Naive B cell (primary cell): ENCODE data around the gene GPR55. TPM values are rescaled to one million over a fixed set of nuclear protein-coding genes. Genes with fewer than 3 reads are reported as not detected.

Source experiments
- ATAC-seq, 2 donors: fragments of 150-1000 bp; cut with Tn5 transposase; 2 replicates each; pipeline ENCODE4 v1.10.0; 2021; ENCODE audit warnings: low read depth in 2 of 2, mild to moderate bottlenecking in 2 of 2, moderate library complexity in 2 of 2
- DNase-seq: peaks from one replicate; pipeline ENCODE4 v3.0.0; 2022
- H3K27ac Mint-ChIP-seq, 6 donors: one replicate each; pipeline ENCODE4 v1.8.0; 2020 to 2022; ENCODE audit warnings: mild to moderate bottlenecking in 6 of 6, mixed read lengths in 6 of 6, moderate library complexity in 5 of 6, inconsistent platforms in 2 of 6
- H3K27me3 Mint-ChIP-seq, 3 donors: one replicate each; pipeline ENCODE4 v1.8.0; 2021 to 2022; ENCODE audit warnings: mixed read lengths in 3 of 3, mild to moderate bottlenecking in 1 of 3
- H3K36me3 Mint-ChIP-seq, 2 donors: one replicate each; pipeline ENCODE4 v1.8.0; 2020 to 2022; ENCODE audit warnings: mixed read lengths in 2 of 2, inconsistent platforms in 1 of 2, mild to moderate bottlenecking in 1 of 2
- H3K4me1 Mint-ChIP-seq, 3 donors: one replicate each; pipeline ENCODE4 v1.8.0; 2020 to 2022; ENCODE audit warnings: mixed read lengths in 3 of 3, inconsistent platforms in 1 of 3, mild to moderate bottlenecking in 1 of 3, moderate library complexity in 1 of 3
- H3K4me3 Mint-ChIP-seq, 8 donors: one replicate each; pipeline ENCODE4 v1.8.0; 2020 to 2022; ENCODE audit warnings: mild to moderate bottlenecking in 8 of 8, mixed read lengths in 8 of 8, moderate library complexity in 8 of 8, inconsistent platforms in 2 of 8
- H3K9me3 Mint-ChIP-seq, 7 donors: one replicate each; pipeline ENCODE4 v1.8.0; 2020 to 2022; ENCODE audit warnings: mixed read lengths in 7 of 7, mild to moderate bottlenecking in 5 of 7, inconsistent platforms in 2 of 7, moderate library complexity in 1 of 7
- polyA plus RNA-seq, 6 donors: library from polyadenylated mRNA; unstranded; fragments of 300-500 nt; fragmentation: Illumina TruSeq; gene quantifications; one replicate each; pipeline ENCODE4 v1.2.3, GENCODE V29; 2021; ENCODE audit warnings: low read depth in 6 of 6

Gene GPR55
- polyA plus RNA-seq, 6 donors from 2014 or later, result 0.12 to 0.56 (median 0.21) TPM; not detected in 3

DNA sequence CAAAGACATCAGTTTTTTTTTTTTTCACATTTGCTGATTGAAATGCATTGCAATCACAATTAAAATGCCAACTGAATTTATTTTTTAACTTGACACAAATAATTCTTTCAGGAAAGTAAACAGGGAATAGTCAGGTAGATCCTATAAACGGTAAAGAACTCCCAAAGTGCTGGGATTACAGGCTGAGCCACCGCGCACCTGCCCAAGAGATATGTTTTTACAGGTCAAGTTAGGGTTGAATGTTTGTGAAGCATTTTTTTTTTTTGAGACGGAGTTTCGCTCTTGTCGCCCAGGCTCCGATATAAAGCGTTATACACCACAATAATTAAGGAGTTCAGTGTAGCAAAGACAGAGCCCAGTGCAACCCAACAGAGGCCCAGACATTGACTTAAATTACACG is 45.2 kb downstream of the GPR55 start:
- H3K4me3 Mint-ChIP-seq, result no peak overlapping the region
- H3K27me3 Mint-ChIP-seq, result no peaks in the 10 kb centered on the region
- DNase-seq, result no peak
- H3K4me1 Mint-ChIP-seq, result peaks cover 33 to 43% (median 35%) of the 10 kb centered on the region in 3 donors
- H3K9me3 Mint-ChIP-seq, result no peaks in the 10 kb centered on the region
- H3K27ac Mint-ChIP-seq, result peak overlapping the region in 1 of 6 donors; percentile 28
- no peak for ATAC-seq
- no peaks in the 10 kb centered on the region for H3K36me3 Mint-ChIP-seq

DNA sequence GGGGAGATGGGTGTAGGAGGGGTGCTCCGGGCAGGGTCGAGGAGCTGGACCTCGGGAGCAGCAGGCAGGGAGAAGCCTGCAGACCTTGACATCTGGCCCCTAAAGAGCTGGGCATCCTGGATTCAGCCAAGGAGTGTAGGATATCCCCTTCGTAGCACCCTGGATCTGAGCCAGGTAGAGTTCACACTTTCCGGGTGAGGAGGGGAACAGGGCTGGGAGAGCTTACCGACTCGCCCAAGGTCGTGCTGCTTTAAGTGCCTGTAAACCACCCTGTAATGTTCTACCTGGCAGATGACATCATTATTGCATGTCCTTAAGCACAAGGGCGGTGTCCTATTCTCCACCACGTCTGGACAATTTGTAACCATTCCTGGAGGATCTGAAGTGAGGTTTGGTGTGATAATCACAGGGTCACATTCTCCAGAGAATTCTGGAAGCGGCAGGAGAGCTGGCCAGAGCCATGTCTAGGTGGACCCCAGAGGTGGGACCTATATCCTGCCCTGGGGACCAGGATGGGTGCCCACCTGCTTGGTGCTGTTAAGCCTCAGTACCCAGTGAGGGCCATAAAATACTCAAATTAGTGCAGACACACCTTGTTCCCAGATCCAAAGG is 45.7 kb downstream of the GPR55 start:
- H3K9me3 Mint-ChIP-seq, result no peaks in the 10 kb centered on the region
- H3K27me3 Mint-ChIP-seq, result no peaks in the 10 kb centered on the region
- no peak for ATAC-seq
- peak overlapping the region in 4 of 6 donors; percentile 27 to 87 (median 35) for H3K27ac Mint-ChIP-seq
- no peak for DNase-seq
- H3K4me1 Mint-ChIP-seq, result peaks cover 37 to 48% (median 39%) of the 10 kb centered on the region in 3 donors
- no peaks in the 10 kb centered on the region for H3K36me3 Mint-ChIP-seq
- peak overlapping the region in 5 of 8 donors; percentile 37 to 64 (median 53) for H3K4me3 Mint-ChIP-seq

DNA sequence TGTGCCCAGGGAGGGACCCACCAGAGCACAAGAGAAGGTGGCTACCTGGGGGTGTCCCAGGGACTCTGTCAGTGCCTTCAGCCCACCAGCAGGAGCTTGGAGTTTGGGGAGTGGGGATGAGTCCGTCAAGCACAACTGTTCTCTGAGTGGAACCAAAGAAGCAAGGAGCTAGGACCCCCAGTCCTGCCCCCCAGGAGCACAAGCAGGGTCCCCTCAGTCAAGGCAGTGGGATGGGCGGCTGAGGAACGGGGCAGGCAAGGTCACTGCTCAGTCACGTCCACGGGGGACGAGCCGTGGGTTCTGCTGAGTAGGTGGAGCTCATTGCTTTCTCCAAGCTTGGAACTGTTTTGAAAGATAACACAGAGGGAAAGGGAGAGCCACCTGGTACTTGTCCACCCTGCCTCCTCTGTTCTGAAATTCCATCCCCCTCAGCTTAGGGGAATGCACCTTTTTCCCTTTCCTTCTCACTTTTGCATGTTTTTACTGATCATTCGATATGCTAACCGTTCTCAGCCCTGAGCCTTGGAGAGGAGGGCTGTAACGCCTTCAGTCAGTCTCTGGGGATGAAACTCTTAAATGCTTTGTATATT is 46.3 kb downstream of the GPR55 start:
- peaks cover 40 to 49% (median 44%) of the 10 kb centered on the region in 3 donors for H3K4me1 Mint-ChIP-seq
- H3K27me3 Mint-ChIP-seq, result no peaks in the 10 kb centered on the region
- DNase-seq, result no peak
- no peak for ATAC-seq
- H3K4me3 Mint-ChIP-seq, result peak overlapping the region; percentile 45 to 90 (median 62)
- no peaks in the 10 kb centered on the region for H3K36me3 Mint-ChIP-seq
- no peaks in the 10 kb centered on the region for H3K9me3 Mint-ChIP-seq
- peak overlapping the region; percentile 67 to 96 (median 92) for H3K27ac Mint-ChIP-seq

DNA sequence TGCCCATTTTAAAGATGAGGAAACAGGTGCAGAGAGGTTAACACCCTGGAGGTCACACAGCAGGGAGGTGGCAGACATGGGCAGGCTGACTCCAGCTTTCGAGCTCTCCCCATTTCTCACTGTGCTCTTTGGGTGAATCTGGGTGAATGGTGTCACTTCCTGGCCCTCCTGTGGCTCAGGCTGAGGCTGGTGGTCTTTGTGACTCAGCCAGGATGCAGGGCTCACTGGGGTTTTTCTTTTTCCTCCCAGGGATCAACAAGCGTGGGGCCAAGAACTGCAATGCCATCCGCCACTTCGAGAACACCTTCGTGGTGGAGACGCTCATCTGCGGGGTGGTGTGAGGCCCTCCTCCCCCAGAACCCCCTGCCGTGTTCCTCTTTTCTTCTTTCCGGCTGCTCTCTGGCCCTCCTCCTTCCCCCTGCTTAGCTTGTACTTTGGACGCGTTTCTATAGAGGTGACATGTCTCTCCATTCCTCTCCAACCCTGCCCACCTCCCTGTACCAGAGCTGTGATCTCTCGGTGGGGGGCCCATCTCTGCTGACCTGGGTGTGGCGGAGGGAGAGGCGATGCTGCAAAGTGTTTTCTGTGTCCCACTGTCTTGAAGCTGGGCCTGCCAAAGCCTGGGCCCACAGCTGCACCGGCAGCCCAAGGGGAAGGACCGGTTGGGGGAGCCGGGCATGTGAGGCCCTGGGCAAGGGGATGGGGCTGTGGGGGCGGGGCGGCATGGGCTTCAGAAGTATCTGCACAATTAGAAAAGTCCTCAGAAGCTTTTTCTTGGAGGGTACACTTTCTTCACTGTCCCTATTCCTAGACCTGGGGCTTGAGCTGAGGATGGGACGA is 47.1 kb downstream of the GPR55 start:
- Mint-ChIP-seq H3K9me3 (no peaks in the 10 kb centered on the region), H3K4me3 (peak overlapping the region; percentile 57 to 90 (median 68))
- DNase-seq, result peak; percentile 63

DNA sequence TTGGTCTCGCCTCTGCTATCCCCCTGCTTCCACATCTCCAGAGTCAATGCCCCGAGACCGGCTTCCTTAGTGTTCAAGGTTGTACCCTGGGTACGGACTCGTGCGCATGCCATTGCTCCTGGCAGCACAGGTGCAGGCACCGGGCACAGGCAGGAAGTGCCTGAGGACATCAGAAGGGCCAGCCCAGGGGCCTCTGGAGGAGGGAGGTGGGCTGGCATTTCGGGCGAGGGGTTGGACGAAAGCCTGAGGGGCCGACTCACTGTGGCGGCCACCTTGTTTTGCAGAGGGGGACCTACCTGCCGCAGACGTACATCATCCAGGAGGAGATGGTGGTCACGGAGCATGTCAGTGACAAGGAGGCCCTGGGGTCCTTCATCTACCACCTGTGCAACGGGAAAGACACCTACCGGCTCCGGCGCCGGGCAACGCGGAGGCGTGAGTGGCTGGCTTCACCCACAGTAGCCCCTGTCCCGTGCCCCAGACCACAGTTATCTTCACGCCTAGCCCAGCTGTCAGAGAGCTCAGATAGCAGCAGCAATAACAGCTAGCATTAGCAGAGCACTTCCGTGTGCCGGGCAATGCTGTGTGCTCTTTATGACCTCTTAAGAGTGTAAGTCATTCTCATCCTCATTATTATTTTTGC is 47.8 kb downstream of the GPR55 start:
- ATAC-seq (no peak), DNase-seq (no peak)
- peak overlapping the region; percentile 74 to 96 (median 90) for H3K27ac Mint-ChIP-seq

More for the DNA sequence above, 47.1 kb downstream of the GPR55 start:
- H3K27me3 Mint-ChIP-seq, result no peaks in the 10 kb centered on the region
- peaks cover 47 to 55% (median 51%) of the 10 kb centered on the region in 3 donors for H3K4me1 Mint-ChIP-seq
- H3K36me3 Mint-ChIP-seq, result no peaks in the 10 kb centered on the region
- H3K27ac Mint-ChIP-seq, result peak overlapping the region; percentile 74 to 96 (median 90)
- ATAC-seq, result peak; percentile 69

DNA sequence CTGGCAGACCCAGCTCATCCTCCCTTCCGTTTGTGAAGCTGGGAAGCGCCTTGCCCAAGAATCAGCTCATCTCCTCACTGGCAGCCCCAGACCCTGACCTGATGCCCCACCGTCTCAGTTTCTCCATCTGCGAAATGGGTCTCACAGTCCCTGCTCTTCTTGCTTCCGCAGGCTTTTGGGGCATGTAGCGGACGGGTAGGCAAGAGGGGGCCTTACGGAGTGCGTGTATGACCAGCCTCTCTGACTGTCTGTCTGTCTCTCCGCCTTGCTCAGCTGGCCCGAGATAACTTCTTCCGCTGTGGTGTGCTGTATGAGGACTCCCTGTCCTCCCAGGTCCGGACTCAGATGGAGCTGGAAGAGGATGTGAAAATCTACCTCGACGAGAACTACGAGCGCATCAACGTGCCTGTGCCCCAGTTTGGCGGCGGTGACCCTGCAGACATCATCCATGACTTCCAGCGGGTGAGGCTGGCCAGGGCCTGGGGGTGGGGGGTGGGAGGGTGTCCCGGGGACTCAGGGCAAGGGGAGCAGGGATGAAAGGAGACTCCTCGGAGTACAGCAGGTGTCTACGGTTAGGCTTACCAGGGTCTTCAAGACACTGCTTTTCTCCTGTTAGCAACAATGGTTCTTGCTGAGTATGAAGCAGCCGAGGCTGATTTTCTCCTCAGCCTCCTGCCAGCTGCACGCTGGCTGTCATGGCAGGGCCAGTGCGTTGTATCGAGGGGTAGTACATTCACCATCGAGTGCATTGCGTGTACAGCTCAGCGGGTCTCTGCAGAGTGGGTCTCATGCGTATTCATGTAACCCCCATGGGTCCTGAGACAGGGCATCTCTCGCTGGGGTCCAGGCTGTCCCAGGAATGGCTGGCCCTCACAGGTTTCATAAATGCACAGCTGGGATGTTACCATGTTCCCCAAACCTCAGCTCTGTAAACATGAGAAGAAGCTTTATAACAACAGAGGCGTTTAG is 49.4 kb downstream of the GPR55 start:
- no peaks in the 10 kb centered on the region for H3K27me3 Mint-ChIP-seq
- H3K4me1 Mint-ChIP-seq, result peaks cover 62 to 70% (median 65%) of the 10 kb centered on the region in 3 donors
- no peak for ATAC-seq
- H3K4me3 Mint-ChIP-seq, result peak overlapping the region in 7 of 8 donors; percentile 12 to 69 (median 55)
- H3K36me3 Mint-ChIP-seq, result no peaks in the 10 kb centered on the region
- no peak for DNase-seq
- no peaks in the 10 kb centered on the region for H3K9me3 Mint-ChIP-seq
- peak overlapping the region in 4 of 6 donors; percentile 56 to 94 (median 85) for H3K27ac Mint-ChIP-seq

More for the DNA sequence above, 47.8 kb downstream of the GPR55 start:
- H3K4me1 Mint-ChIP-seq, result peaks cover 55 to 62% (median 57%) of the 10 kb centered on the region in 3 donors
- H3K27me3 Mint-ChIP-seq, result no peaks in the 10 kb centered on the region
- H3K4me3 Mint-ChIP-seq, result peak overlapping the region; percentile 9 to 90 (median 68)
- H3K9me3 Mint-ChIP-seq, result no peaks in the 10 kb centered on the region
- H3K36me3 Mint-ChIP-seq, result no peaks in the 10 kb centered on the region

DNA sequence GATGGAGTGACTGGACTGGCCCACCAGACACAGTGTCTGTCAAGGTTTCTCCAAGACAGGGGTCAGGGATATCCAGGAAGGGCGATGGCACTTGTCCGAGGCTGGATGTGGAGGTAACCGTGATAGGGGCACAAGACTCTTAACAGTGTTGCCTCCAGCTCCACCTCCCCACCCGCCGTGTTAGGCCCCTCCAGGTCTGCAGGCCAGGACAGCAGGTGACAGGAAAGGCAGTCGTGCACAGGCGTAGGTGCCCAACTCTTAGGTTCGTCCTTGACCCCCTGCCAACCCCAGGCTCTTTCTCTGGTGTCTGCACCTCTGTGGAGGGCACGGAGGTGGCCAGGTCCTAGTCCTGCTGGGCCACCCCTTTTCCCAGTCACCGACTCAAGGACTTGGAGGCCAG is 50.2 kb downstream of the GPR55 start:
- DNase-seq, result no peak
- Mint-ChIP-seq H3K36me3 (no peaks in the 10 kb centered on the region), H3K9me3 (no peaks in the 10 kb centered on the region), H3K4me3 (peak overlapping the region in 6 of 8 donors; percentile 53 to 92 (median 80)), H3K4me1 (peaks cover 70 to 77% (median 73%) of the 10 kb centered on the region in 3 donors), H3K27me3 (no peaks in the 10 kb centered on the region), H3K27ac (peak overlapping the region in 5 of 6 donors; percentile 66 to 97 (median 95))
- no peak for ATAC-seq

DNA sequence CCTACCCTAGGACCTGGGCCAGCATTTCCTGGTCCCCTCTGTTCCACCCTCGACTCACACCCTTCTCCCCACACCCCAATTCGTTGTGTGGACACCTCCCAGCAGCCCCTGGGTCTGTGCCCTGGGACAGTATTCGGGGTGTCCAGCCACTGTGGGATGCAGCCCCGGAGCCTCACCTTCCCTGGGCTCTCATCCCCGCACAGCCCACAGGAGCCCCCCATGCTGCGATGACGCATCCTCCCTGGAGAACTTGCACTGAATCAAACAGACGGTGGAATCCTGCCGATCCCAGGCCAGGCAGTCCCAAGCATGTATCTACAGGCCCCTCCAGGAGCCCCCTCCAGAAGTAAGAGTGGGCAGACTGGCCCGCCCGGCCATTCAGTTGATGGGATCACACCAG is 50.6 kb downstream of the GPR55 start:
- Mint-ChIP-seq H3K4me1 (peaks cover 71 to 80% (median 77%) of the 10 kb centered on the region in 3 donors), H3K9me3 (no peaks in the 10 kb centered on the region), H3K36me3 (no peaks in the 10 kb centered on the region), H3K27ac (peak overlapping the region; percentile 94 to 99 (median 97)), H3K27me3 (no peaks in the 10 kb centered on the region), H3K4me3 (peak overlapping the region; percentile 52 to 92 (median 76))
- ATAC-seq (no peak), DNase-seq (no peak)

DNA sequence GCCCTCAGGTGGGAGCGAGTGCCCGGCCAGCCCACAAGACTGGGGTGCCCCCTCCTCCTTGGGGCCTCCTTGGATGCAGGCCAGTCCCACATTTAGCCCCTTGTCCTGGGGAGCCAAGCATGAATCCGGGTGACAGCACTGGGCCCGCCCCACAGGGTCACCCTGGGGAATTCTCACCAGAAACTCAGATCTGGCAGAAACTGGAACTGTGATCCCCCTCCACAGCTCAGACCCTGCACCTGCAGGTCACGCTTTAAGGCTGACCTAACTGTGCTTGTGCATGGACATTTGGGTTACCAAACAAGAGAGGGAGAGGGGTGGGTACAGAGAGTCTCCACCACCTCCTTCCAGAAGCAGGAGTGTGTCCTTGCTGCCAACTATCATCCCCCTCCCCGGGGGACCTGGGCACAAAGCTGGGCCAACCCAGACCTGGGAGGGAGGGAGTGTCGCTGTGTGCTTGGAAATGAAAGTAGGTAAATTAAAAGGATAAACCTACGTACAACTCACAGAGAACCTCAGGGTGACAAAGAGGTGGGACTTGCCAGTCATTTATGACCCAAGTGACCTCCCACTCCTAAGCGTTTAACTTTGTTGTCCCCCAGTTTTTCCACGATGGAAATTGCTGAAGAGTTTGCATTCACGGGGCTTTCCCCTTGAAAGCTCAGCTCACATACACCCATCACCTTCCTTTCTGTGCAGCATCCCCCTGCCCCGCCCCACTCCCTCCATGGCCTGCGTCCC is 51.2 kb downstream of the GPR55 start:
- Mint-ChIP-seq H3K36me3 (no peaks in the 10 kb centered on the region), H3K27ac (peak overlapping the region; percentile 94 to 99 (median 97)), H3K4me3 (peak overlapping the region; percentile 63 to 92 (median 80)), H3K4me1 (peaks cover 71 to 77% (median 77%) of the 10 kb centered on the region in 3 donors), H3K9me3 (no peaks in the 10 kb centered on the region), H3K27me3 (no peaks in the 10 kb centered on the region)
- peak; percentile 71 to 72 for ATAC-seq
- DNase-seq, result peak; percentile 81

DNA sequence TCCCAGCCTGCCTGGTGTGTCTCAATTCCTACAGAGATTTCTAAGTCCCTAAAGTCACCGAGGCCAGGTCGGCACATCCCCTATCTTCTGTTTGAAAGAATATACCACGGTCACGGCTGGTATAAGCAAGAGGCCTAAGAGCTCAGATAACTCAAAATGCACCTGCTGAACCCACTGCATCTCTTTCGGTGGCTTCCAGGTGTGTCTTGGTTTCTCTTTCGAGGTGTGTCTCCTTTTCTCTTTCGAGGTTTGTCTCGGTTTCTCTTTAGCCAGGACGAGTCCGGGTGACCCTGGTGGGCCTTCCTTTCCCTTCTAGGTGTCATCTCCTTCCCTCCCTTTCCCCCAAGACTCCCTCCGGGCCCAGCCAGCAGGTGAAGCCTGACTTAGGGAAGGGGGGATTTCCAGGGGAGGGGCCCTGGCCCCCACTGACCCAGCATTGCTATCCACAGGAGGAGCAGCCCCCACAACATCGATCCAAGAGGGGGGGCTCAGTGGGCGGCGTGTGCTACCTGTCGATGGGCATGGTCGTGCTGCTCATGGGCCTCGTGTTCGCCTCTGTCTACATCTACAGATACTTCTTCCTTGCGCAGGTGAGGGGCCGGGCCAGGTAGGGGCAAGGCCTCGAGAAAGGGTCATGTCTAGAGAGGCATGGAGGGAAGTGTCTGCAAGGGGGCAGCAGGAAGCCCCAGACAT is 51.9 kb downstream of the GPR55 start:
- peaks cover 70 to 74% (median 71%) of the 10 kb centered on the region in 3 donors for H3K4me1 Mint-ChIP-seq
- peak overlapping the region; percentile 94 to 99 (median 97) for H3K27ac Mint-ChIP-seq
- peak overlapping the region; percentile 63 to 92 (median 76) for H3K4me3 Mint-ChIP-seq
- no peaks in the 10 kb centered on the region for H3K9me3 Mint-ChIP-seq
- H3K27me3 Mint-ChIP-seq, result no peaks in the 10 kb centered on the region
- ATAC-seq, result peak; percentile 62 to 64
- peak; percentile 77 for DNase-seq
- no peaks in the 10 kb centered on the region for H3K36me3 Mint-ChIP-seq
